NCI-H2107 treated with DMSO at 0.1 percent for 48 hours (cell line): ENCODE measurements around the gene PKHD1.
"Not testable (repeated sequence)": the region's sequence is repeated elsewhere in the genome, so short reads cannot be mapped to it uniquely, and the experiment has no call there.

Experiments
- DNase-seq: peaks from one replicate; lab custom pipeline; 2025; ENCODE audit not compliant: unreplicated experiment; lab: John Stamatoyannopoulos, UW

PKHD1 gene

GRCh38 chr6:51996296-51996947 is 91.0 kb downstream of the PKHD1 start:
- no peak for DNase-seq

- DNase-seq = no peak
Observed at GRCh38 chr6:51995214-51995755, 92.1 kb downstream of the PKHD1 start.

DNA sequence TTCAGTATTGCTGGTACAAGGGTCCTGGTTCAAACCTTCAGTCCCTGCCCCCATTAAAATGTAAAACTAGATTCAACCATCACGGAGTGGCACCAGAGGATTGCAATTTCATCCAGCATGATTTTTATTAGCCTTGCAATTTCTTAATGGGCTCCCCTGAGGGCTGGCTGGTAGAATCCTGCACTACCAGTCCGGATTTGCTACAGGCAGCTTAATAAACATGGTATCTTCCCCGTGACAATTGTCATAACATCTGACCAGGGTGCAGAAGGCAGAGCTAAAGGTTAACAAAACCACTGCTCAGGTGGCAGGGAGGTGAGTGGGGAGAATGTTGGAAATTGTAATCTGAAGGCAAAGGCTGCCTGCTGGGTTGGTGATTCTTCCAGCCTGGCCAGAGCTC is 94.5 kb downstream of the PKHD1 start:
- no peak for DNase-seq

DNA sequence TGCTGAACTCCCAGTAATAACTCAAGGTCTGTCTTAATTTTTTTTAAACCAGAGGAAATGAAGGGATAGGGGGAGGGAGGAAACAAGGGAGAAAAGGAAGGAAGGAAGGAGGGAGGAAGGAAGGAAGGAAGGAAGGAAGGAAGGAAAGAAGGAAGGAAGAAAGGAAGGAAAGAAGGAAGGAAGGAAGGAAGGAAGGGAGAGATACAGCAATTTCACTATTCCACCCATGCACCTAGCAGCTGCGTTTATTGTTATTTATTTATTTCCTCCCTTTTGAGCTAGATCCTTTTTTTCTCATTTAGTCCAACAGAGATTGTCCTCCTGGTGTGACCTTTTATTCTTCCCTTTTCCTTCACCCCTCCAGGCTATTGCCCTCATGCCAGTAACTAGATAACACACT is 97.6 kb downstream of the PKHD1 start:
- DNase-seq = no peak

DNA sequence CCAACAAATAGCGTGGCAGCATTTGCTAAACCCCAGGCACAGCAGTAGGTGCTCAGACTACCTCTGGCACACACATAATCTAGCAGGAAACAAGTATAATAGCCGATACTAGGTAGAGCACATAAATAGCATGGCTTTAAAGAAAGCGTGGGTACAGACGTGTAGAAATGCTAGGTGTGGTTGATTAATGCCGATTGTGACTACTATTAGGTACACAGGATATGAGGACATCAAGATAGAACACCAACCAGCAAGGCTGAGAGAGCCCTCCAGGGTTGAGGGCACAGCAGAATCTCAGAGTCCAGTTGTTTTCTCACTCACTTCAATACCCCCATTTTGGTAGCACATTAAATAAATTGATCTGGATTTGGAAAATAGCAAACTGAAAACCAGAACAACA is 100.5 kb downstream of the PKHD1 start:
- DNase-seq = no peak

DNA sequence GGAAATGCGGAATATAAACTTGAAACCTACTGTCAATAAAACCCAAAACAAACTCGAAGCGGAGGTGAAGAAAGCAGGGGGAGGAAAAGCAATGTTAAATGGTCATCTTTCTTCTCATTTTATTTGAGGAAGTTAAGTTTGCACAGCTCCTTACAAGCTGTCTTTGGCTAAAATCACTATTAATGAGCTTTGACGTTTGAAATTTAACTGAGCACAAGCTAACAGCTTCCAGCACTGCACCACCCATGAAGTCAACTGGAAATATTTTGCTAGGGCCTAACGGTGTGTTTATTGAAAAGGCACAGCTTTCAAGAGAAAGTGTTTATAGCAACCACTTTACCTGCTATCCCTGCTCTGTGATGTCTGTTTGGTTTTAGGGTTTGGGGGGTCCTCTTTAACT is 103.8 kb downstream of the PKHD1 start:
- no peak for DNase-seq

GRCh38 chr6:51982695-51983094 is 104.7 kb downstream of the PKHD1 start:
- DNase-seq = not testable (repeated sequence)

GRCh38 chr6:51976374-51976773 is 111.0 kb downstream of the PKHD1 start:
- no peak for DNase-seq

DNA sequence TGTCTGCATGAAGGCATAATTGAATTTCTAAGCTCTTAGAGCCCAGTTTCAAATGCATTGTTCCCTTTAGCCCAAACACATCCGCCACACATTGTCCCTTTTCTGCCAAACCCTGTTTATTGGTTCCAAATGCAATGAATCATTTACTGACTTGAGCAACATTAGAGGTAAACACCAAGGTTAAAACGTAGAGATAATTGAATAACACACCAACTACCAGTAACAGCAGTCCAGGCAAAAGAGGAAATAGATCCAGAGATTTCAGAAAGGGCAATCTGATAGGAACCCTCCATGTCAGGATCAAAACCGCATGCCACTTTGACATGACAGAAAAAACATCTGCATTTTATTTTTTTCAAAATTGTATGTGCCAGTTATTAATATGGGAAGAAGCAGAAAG is 114.8 kb downstream of the PKHD1 start:
- no peak for DNase-seq

- no peak for DNase-seq
Observed at GRCh38 chr6:51968265-51968664, 119.1 kb downstream of the PKHD1 start.

GRCh38 chr6:51965222-51965801 is 122.1 kb downstream of the PKHD1 start:
- no peak for DNase-seq

DNA sequence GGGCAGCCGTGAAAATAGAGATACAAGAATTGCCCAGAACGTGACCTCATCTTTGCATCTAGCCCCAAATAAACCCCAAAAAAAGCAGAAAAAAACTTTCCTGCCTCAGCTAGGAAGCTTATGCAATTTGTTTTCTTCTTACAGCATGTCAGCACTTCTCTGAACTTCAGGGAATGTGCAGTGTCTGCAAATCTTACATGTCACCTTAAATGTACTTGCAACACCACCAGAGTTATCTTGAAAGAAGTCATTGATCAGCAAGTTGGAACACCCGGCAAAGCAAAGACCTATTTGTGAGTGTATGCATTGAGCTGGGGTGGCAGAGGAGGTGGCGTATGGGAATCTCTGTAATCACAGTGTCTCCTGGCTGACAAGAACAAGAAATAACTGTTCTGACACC is 123.4 kb downstream of the PKHD1 start:
- no peak for DNase-seq

DNA sequence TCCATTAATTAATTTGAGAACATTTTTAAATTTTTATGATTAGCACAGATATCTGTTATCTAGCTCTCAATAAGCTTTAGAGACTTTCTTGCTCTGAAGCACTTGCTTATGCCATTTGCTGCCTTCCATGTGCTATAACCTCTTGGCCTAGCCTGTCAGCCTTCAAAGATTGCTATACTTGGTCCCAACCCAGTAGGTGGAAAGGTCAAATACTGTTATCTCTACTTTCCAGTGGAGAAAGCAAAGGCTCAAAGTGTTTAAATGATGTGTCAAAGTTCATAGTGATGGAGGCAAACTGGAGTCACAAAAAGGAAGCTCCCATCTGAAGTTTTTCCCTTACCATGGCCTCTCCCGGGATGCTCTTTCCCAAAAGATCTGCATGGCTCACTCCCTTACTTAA is 125.1 kb downstream of the PKHD1 start:
- DNase-seq = no peak

- DNase-seq = no peak
Observed at GRCh38 chr6:51960419-51960818, 127.0 kb downstream of the PKHD1 start.

GRCh38 chr6:51959744-51960383 is 127.5 kb downstream of the PKHD1 start:
- DNase-seq = peak; percentile 16

GRCh38 chr6:51954681-51955080 is 132.7 kb downstream of the PKHD1 start:
- no peak for DNase-seq

DNA sequence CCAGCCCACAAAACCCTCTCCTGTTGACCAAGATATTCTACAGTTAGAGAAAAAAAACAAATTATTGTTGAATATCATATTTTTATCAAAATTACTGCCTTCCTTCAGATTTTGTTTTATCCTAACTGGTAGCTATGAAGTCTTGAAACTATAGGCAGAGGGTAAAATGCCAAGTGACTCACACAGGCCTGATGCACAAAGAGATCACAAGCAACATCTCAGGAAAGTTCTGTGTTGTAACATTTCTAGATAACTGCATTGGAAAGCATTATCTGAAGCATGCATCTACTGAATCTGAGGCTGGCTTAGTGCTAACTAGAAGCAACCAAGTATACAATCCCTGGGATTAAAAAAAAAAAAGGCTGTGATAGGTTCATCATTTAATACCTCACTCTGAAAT is 134.2 kb downstream of the PKHD1 start:
- DNase-seq = no peak

DNA sequence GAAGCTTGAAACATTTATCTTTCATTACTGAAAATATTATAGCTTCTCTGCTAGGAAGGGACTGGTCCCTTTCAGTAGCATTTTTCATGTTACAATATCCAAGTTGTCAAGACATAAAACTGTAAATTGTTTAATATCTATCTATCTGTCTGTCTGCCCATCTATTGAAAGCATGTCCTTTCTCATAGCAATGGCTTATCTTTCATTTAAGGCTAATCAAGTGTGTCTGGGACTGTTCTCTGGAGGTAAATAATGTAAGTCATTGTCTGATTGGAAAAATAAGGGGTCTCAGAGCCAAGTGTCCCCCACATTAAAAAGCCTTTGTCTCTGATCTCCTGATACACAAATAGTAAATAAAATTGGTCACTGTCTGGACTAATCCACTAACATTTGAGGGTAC is 135.5 kb downstream of the PKHD1 start:
- no peak for DNase-seq

DNA sequence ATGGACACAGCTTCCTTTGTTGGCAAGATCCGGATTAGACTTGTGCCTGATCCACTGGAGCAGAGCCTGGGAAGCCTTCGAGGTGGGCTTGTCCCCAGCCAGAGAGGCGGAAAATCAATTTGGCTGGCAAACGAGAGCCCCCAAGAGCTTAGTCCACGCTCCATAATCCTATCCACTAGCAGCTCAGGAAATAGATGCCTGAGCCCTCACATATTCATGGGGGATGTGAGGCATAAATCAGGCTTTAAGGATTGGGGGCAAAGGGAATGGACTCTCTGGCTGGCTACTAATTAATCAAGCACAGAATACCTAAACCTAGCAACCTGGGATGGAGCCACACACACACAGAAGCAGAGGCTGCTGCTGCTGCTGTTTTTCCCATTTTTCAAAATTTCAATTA is 137.9 kb downstream of the PKHD1 start:
- no peak for DNase-seq

- not testable (repeated sequence) for DNase-seq
Observed at GRCh38 chr6:51939695-51940094, 147.7 kb downstream of the PKHD1 start.

DNA sequence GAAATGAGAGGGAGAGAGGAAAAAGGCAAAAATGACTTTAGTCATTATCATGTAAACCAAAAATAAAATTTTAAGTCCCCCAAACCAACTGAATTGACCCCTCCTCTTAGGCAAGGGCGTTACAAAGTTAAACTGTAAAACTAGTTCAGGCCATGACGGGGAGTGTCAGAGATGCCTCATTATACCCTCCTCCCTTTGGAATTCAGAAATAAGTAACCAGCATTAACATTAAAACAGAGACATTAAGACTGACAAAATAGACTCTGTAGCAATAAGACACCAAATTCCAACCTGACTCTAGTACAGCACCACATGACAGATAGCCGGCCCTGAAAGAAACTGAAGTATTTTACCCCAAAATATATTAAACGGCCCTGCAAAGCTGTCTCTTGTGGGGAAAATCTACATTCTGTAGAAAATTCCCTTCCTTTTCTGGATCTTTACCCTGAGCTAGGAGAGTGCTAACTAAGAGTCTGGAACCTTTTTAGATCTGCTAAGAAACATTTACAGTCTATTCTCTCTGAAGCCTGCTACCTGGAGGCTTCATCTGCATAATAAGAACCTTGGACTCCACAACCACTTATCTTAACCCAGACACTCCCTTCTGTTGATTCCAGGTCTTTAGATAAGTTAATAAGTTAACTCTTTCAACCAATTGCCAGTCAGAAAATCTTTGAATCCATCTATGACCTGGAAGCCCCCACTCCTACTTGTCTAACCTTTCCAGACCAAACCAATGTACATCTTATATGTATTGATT is 150.7 kb downstream of the PKHD1 start:
- no peak for DNase-seq

- DNase-seq = no peak
Observed at GRCh38 chr6:51934098-51934497, 153.3 kb downstream of the PKHD1 start.
